HG03097 (cell line): ENCODE results near the gene RPS15A.
"Not testable (repeated sequence)": the region's sequence is repeated elsewhere in the genome, so short reads cannot be mapped to it uniquely, and the experiment has no call there.

ENCODE experiments used
- ATAC-seq: cut with Tn5 transposase; IDR thresholded peaks from one replicate; pipeline ENCODE4 v1.9.1; 2021; ENCODE audit not compliant: unreplicated experiment, low FRiP score

Gene RPS15A

DNA sequence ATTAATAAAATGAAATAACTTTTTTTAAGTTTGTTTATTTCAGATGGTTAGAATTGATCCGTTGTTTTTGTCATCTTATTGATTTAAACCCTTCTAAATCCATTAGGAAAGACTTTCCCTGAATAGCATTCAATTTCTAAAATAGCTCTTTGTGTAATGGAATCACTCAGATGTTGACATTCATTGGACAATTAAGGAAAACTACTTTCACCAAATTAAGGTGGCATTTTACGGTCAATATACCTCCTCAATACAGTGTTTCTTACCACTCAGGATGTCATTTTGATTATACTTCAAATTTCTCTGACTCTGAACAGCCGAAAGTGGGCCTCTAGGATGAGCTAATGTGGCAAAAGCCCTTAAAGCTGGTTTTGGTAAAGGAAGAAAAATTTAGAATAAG is 9.4 kb upstream of the RPS15A start:
- ATAC-seq = no peak

DNA sequence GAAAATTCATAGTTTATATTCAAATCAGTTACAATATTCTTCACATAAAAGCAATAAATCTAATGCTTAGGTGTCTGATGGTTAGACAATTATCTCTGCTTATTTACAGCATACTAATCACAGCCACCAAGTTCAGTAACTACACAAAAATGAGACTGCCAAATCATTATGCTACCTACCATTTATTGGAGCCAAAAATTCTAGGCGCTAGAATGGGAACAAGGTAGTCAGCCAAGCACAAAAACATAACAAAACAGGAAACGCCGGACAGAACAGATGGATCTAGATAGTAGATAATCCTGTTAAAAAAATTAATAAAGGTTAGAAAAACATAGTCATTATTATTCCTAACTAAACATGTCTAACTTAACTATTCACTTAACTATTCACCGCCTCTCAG is 7.6 kb upstream of the RPS15A start:
- ATAC-seq = no peak

DNA sequence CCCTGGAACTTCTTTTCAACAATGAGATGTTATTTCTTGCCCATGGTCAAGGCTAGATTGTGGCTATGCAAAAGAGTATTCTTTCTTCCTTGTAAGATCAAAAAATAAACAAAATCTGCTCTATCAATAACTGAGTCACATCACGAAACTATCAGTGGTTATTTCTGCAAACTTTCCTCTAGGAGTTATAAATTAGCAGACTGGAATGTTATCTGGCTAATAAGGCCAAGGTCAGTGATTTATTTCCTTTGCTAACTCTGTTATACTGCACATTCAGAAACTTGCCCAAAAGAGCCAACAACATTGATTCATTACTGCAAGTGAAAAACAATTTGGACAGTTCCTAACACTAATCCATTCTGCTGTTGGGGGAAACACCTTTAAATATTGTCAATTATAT is 6.2 kb upstream of the RPS15A start:
- no peak for ATAC-seq

DNA sequence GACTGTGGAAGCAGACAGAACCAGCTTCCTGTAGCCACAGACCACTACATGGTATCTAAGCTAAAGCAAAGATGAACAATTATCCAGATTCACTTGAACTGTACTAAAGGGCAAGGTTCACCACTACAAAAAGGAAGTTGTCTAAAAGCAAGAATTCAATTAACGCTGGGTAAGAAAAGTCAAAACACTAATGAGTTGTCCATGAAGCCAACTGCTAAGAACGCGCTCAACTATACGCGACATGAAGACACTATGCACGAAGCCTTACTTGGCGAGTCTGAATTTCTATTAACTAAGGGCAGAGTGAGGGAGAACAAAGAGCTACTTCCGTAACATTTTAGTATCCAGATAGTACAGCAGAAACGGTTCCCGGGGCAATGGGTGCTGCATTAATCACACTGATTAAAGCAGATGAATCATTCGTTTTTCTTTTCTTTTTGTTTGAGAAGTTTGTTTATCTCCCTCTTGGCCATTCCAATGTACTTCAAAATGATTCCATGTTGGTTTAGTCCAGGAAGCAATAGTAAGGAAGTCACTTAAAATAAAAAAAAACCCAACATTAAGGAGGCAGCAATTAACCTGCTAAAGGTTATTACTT is 2.8 kb upstream of the RPS15A start:
- no peak for ATAC-seq

DNA sequence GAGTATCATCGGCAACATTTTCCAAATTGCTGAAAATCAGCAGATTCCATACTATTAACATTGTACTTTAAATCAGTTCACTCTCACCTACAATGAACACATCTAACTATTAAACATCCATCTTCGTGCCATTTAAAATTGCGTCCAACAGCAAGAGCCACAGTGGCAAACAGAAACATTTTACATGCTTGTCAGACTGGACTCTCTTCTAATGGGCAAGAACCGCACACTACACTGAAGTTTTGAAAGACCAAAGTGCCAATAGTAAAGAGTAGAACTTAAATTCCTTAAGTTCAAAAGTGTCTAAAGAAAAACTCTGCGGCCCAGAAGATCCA is 652 bp downstream of the RPS15A start:
- no peak for ATAC-seq

DNA sequence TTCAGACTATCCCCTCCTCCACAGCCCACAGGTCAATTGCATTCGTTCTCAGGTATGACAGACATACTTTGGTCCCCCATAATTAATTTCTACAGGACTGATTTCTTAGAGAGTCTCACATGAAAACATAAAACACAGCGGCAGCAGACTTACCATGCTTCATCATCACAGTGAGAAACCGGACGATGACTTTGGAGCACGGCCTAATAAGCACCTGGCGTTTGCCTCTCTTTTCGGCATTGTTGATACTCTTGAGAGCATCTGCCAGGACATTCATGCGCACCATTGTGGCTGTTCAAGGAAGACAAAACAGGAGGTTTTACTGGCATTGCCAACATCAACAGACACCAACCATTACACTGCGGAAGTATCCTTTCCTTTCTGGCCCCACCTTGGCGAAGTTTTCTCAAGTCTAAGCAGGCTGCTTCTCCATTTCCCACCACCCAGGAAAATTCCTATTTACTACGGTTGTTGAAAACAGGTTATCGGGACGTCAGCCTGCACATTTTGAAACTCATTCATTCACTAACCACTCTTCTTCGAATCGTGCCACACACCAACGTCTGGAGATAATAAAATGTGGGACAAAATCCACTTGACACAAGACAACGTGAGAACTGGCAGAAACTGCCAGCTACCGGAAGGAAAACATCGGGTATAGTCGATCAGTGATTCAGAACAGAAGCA is 1.2 kb downstream of the RPS15A start:
- ATAC-seq = no peak

DNA sequence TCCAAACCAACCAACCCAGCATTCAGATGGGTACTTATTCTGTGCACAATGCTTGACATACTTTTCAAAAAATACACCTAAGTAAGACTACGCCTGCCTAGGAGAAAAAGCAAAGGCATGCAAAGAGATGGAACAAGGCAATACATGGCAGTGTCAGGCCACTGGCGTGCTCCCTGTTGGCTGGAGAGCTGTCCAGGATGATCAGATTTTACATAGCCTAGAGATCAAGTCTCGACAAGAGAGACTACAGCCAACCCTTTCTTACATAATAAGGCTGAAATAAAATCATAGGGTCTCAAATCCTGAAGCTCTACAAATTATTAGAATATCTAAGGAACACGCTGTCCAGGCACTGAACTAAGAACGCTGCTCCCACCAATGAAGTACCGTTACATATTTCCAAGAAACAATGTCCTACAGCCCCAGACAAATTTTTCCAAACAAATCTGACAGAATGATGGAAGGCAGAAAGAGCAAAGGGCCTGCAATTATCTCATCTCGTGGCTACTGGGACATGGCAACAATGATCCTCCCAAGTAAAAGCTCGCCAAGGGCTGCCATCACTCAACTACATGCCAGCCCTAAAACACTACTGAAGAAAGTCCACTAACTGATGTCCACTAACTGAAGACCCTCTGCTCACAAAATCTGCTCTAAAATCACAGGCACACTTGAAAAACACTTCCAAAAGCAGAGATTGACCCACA is 5.1 kb downstream of the RPS15A start:
- no peak for ATAC-seq

DNA sequence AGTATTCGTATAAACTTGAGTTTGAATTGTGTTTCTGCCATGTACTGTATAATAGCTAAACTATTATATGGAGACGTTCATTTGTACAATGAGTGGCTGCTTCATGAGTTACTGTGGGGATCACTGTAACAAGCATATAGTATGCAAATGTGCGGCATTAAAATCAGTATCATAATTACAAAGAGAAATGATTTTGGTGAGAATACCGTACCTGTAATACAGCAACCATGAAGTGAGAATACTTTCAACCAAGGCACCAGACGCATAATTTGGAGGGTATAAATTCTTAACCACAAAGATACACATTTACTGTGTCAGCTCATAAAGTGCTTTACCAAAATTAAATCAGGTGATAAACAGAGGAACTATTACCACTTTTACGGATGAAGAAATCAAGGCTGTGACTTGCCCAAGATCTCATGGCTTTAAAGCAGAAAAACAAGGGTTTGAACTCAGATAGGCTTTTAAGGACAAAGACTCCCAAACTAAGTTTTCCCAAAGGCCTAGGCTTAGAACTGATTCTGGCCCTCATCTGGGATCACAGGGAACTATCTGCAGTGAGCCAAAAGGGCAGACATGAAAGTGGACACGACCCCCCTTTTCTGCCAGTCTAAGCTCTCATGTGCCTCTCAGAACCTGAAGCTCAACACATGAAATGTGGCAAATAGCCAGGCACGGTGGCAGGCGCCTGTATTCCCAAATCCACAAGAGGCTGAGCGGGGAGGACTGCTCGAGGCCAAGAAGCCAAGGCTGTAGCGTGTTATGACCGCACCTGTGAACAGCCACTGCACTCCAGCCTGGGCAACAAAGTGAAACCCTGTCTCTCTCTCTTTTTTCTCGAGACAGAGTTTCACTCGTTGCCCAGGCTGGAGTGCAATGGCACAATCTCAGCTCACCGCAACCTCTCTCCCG is 6.4 kb downstream of the RPS15A start:
- ATAC-seq = no peak

DNA sequence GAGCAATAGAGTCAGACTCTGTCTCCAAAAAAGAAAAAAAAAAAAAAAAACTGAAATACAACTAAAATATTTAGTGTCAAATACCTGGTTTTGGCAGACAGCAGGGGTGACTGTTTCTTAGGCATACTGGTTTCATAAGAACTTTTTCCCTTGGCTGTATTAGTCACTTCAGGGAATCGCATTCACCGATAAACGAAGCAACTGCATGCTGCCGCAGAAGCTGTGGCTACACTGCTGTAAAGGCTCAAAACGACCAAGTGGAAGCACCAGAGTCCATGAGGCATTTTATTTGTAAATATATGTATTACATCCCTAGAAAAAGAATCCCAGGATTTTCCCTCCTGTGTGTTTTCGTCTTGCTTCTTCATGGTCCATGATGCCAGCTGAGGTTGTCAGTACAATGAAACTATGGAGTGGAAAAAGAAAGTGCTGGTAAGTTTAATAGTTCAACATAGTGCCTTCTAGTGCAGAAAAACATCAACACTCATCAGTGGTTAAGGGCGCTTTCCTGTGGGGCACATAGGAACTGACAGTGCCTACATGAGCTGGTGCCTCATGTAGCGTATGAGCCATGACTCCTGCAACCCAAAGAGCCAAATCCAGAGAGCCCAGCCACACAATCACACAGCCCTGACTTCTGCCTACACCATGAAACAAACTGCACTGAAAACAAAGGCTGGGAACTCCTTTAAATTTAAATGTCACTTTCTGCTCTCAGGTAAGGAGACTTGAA is 7.3 kb downstream of the RPS15A start:
- no peak for ATAC-seq

DNA sequence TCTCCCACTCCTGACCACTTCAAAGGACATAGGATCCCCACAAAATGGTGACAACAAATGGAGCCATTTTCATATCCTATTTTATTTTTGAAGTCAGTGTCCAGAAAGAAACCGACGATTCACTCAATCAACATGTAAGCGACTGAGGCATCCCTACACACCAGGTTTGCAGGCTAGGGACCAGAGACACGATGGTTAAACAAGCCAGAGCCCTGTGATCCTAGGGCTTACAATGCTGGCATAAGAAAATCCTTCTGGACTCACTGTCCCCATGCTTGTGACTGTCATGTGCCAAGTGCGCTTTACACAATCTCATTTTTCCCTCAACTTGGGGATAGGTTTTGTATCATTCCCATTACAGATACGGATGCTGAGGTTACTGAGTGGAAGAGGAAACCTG is 8.9 kb downstream of the RPS15A start:
- ATAC-seq = not testable (repeated sequence)

DNA sequence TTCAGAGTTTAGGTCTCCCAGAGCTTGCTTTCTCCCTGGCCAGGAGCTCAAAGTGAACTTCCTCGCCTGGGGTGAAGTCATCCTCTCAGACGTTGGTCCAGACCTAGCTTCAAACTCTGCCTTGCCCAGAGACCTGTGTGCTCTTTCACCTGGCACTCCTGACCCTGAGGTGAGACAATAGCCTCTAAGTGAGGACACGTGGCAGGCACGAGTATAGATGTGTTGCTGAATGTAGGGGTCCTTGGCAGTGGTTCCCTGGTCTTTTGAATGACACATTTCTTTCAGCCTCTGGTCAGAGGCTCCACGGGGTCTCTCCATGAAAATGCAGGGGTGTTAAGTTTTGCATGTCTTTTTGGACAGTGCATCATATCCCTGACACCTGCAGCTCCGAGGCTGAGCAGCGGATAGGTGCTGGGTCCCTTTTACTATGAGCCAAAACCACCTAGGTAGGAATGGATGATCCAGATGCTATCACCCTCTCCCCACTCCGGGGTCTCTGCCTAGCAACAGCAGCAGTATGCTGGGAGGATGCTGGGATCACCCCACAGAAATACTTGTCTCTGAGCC is 9.6 kb downstream of the RPS15A start:
- ATAC-seq = not testable (repeated sequence)

DNA sequence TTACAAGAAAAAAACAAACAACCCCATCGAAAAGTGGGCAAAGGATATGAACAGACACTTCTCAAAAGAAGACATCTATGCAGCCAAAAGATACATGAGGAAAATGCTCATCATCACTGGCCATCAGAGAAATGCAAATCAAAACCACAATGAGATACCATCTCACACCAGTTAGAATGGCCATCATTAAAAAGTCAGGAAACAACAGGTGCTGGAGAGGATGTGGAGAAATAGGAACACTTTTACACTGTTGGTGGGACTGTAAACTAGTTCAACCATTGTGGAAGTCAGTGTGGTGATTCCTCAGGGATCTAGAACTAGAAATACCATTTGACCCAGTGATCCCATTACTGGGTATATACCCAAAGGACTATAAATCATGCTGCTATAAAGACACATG is 12.5 kb downstream of the RPS15A start:
- ATAC-seq = not testable (repeated sequence)

DNA sequence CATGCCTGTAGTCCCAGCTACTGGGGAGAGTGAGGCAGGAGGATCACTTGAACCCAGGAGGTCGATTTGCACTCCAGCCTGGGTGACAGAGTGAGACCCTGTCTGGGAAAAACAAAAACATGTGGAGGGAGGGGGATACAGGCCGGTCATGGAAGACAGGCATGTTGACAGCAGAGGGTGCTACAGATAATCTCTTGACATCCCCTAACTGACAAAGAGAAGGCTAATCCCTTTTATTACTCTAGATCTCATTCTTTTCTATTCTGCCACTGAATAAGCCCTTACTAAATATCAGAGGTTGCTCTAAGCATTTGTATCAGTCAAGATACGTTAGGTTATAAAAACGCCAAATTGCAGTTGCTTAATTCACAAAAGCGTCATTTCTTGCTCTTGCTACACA is 13.8 kb downstream of the RPS15A start:
- ATAC-seq = not testable (repeated sequence)

DNA sequence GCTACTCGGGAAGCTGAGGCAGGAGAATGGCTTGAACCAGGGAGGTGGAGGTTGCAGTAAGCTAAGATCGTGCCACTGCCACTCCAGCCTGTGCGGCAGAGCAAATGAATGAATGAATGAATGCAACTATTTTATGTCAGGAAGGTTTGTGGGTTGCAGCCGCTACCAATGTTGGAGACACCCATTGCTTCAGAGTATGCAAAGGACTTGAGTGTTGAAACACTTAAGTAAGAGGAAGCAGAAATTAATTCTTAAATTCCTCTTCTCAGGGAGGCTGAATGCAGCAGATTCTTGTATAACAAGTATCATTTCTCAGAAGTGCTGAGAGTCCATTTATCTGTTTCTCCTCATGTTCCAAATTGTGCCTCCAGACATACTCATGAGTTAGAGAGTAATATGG is 15.5 kb downstream of the RPS15A start:
- not testable (repeated sequence) for ATAC-seq

DNA sequence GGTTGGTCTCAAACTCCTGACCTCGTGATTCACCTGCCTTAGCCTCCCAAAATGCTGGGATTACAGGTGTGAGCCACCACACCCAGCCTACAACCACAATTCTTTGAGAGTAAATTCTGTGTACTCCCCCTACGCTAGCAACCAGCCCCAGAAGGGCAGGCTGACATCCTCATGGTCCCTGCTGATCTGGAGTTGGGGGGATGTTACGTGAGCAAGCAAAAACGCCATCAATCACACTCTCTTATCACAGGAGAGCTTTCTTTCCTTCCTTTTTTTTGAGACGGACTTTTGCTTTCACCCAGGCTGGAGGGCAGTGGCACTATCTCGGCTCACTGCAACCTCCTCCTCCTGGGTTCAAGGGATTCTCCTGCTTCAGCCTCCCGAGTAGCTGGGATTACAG is 18.0 kb downstream of the RPS15A start:
- ATAC-seq = not testable (repeated sequence)

DNA sequence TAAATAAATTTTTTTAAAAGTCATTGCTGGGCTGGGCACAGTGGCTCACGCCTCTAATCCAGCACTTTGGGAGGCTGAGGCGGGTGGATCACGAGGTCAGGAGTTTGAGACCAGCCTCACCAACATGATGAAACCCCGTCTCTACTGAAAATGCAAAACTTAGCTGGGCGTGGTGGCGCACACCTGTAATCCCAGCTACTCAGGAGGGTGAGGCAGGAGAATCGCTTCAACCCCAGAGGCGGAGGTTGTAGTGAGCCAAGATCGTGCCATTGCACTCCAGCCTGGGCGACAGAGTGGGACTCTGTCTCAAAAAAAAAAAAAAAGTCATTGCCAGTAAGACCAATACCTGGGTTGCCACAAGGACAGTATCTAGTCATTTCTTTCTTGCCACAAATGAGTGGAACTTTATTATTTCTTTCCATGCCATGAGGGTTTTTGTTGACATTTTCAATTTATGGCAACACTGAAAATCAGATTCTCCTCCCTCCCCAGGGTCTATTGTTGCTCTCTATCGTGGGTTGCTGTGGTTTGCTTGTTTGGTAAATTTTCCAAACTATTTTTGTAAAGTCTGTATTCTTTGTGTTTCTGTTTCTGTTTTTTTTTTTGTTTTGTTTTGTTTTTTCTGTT is 19.7 kb downstream of the RPS15A start:
- ATAC-seq = not testable (repeated sequence)

DNA sequence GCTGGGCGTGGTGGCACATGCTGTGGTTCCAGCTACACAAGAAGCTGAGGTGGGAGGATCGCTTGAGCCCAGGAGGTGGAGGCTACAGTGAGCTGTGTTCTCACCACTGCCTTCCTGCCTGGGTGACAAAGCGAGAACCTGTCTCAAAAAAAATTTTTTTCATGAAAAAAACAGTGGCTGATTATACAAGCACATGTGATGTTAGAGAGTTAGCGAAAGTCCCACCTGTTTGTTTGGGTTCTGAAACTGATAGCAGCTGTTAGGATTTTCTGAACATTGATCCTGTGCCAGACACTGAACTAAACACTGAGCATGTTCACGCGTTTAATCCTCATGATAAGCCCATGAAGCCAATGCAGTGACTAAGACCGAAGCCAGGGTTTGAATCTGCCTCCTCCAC is 22.9 kb downstream of the RPS15A start:
- ATAC-seq = not testable (repeated sequence)

DNA sequence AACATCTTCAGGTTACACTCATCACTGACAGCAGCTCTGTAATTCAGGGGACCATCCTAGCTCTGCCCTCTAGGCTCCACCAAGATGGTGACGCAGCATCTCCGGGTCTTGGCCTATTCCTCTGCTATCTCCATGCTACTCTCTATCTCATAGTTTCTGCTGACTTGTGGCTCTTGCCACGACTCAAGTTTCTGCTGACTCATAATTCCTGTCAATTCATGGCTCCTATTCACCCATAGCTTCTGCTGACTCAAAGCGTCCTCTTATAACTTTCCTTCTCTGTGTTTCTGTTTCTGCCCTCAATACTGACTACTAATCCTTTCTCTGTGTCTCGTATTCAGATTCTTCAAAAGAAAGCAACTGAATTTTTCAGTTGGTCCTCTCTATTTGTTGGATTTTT is 27.4 kb downstream of the RPS15A start:
- ATAC-seq = peak; percentile 41
